ENCODE measurements around the gene C11orf68. TPM values are rescaled to one million over a fixed set of nuclear protein-coding genes. Genes with fewer than 3 reads are reported as not detected.

The C11orf68 gene
- polyA plus RNA-seq, 3 donors, result 21.8 to 31.5 (median 22.8) TPM

DNA sequence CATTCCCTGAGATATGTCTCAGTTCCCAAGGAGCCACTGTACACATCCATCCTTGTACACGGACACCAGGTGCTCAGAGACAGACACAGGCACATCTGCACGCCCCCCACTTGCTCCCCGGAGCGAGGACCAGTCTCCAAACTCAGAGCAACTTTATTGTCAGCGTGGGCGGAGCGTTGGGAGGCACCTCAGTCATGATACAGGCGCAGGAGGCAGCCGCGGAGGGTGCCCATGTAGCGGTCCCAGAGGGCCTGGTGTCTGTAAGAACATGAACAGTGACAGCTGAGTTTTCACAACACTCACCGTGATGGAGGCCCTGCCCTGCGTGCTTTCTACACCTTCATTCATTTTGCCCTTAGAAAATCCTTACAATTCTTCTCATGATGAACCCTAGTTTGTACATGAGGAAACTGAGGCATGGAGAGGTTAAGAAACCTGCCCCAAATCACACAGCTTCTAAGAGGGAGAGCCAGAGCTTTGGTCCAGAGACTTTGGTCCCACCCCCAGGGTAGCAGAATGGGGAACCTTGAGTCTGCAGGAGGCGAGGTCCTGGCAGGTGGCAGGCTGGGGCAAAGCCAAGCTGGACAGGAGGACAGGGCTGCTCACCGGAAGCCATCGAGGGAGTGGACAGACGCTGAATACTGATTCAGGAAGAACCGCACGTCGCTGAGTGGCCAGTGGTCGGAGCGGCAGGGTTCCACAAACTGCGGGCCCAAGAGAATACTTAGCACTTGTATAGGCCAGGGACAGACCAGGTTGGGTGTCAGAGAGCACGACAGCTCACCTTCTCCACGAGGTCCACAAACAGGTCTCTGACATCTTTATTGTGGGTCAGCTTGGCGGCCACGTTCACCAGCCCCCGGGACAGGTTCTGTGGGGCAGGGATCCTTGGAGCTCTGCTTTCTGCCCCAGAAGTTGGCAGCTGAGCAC, 34.8 kb downstream of the C11orf68 start:
- no peaks in the 10 kb centered on the region for H3K27me3 Mint-ChIP-seq (ENCODE audit: low read depth in 3 of 3)
- H3K4me1 Mint-ChIP-seq, result peaks cover 42% of the 10 kb centered on the region
- H3K36me3 ChIP-seq (replicated peaks in 1 of 2; ENCODE audit: control insufficient read depth in 1 of 2, insufficient read depth in 2 of 2, low read length in 2 of 2), result peaks cover 36 to 46% of the 10 kb centered on the region in 2 donors
- no peaks in the 10 kb centered on the region for H3K9me3 ChIP-seq (replicated peaks in 1 of 2; ENCODE audit: control insufficient read depth in 1 of 2, insufficient read depth in 1 of 2, low read length in 2 of 2)
- WGBS (ENCODE audit: insufficient coverage), result 93% methylated on average over 22 of the region's 28 CpGs
- no peak overlapping the region for H3K9ac ChIP-seq (ENCODE audit: insufficient read depth, low read length, poor library complexity, severe bottlenecking)
- H3K79me2 ChIP-seq (ENCODE audit: insufficient read depth, low read length), result peaks cover 22% of the 10 kb centered on the region
- H3K4me3 ChIP-seq (replicated peaks in 1 of 3; ENCODE audit: low read depth in 2 of 3, low read length in 3 of 3), result no peak overlapping the region
- no peak for DNase-seq
- H3K27ac Mint-ChIP-seq, result peak overlapping the region in 5 of 7 donors; percentile 54 to 79 (median 71)
- no peak overlapping the region for H3K4me2 ChIP-seq (replicated peaks; ENCODE audit: extremely low read depth, low read length, poor library complexity, severe bottlenecking)
- H3K4me1 ChIP-seq (ENCODE audit: control insufficient read depth in 1 of 2, insufficient read depth in 2 of 2, low read length in 2 of 2), result peaks cover 28 to 49% of the 10 kb centered on the region in 2 donors
- intact Hi-C loops (cut with micrococcal nuclease), result loop anchor here (1.0 to 5.0 kb wide), 2 partner anchors 103 to 105 kb away; no protein-coding TSS in a partner anchor
- peaks cover 15% of the 10 kb centered on the region for H4K20me1 ChIP-seq (ENCODE audit: insufficient read depth, low read length)
- peaks cover 44 to 56% of the 10 kb centered on the region in 2 donors for H3K36me3 Mint-ChIP-seq
- H2AFZ ChIP-seq (ENCODE audit: insufficient read depth, low read depth, low read length, poor library complexity, severe bottlenecking), result no peak overlapping the region
- no peak overlapping the region for H3K4me3 Mint-ChIP-seq
- peaks cover 0 to 2% (median 0%) of the 10 kb centered on the region in 7 donors for H3K9me3 Mint-ChIP-seq
- H3K27me3 ChIP-seq (ENCODE audit: control insufficient read depth in 2 of 2, insufficient read depth in 2 of 2, low read length in 2 of 2), result no peaks in the 10 kb centered on the region
- H3K27ac ChIP-seq (ENCODE audit: low read depth in 1 of 2, low read length in 2 of 2), result no peak overlapping the region
- TF ChIP-seq, protein P1, sequence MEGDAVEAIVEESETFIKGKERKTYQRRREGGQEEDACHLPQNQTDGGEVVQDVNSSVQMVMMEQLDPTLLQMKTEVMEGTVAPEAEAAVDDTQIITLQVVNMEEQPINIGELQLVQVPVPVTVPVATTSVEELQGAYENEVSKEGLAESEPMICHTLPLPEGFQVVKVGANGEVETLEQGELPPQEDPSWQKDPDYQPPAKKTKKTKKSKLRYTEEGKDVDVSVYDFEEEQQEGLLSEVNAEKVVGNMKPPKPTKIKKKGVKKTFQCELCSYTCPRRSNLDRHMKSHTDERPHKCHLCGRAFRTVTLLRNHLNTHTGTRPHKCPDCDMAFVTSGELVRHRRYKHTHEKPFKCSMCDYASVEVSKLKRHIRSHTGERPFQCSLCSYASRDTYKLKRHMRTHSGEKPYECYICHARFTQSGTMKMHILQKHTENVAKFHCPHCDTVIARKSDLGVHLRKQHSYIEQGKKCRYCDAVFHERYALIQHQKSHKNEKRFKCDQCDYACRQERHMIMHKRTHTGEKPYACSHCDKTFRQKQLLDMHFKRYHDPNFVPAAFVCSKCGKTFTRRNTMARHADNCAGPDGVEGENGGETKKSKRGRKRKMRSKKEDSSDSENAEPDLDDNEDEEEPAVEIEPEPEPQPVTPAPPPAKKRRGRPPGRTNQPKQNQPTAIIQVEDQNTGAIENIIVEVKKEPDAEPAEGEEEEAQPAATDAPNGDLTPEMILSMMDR (IDR thresholded peaks at IDR 0.05), result no peak

DNA sequence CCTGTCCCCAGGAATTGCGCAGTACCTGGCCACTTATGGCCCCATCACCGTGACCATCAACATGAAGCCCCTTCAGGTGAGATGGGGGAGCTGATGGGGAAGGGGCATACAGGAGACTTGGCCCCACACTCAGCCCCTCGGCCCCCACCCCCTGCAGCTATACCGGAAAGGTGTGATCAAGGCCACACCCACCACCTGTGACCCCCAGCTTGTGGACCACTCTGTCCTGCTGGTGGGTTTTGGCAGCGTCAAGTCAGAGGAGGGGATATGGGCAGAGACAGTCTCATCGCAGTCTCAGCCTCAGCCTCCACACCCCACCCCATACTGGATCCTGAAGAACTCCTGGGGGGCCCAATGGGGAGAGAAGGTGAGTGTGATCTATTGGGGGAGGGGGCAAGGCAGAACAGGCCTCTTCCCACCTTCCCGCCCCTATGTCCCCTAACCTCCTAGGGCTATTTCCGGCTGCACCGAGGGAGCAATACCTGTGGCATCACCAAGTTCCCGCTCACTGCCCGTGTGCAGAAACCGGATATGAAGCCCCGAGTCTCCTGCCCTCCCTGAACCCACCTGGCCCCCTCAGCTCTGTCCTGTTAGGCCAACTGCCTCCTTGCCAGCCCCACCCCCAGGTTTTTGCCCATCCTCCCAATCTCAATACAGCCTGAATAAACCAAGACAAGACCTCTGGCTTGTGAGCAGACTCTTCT, 35.7 kb downstream of the C11orf68 start:
- Mint-ChIP-seq H3K27ac (peak overlapping the region in 1 of 7 donors; percentile 25), H3K27me3 (ENCODE audit: low read depth in 3 of 3) (peaks cover 0 to 2% (median 0%) of the 10 kb centered on the region in 3 donors), H3K4me3 (no peak overlapping the region), H3K9me3 (peaks cover 0 to 2% (median 0%) of the 10 kb centered on the region in 7 donors), H3K36me3 (peaks cover 44 to 56% of the 10 kb centered on the region in 2 donors), H3K4me1 (peaks cover 40% of the 10 kb centered on the region)
- WGBS (ENCODE audit: insufficient coverage), result 92% methylated on average over 7 of the region's 13 CpGs
- H3K4me2 ChIP-seq (replicated peaks; ENCODE audit: extremely low read depth, low read length, poor library complexity, severe bottlenecking), result no peak overlapping the region
- H3K9ac ChIP-seq (ENCODE audit: insufficient read depth, low read length, poor library complexity, severe bottlenecking), result no peak overlapping the region
- H3K9me3 ChIP-seq (replicated peaks in 1 of 2; ENCODE audit: control insufficient read depth in 1 of 2, insufficient read depth in 1 of 2, low read length in 2 of 2), result no peaks in the 10 kb centered on the region
- no peak overlapping the region for H3K4me3 ChIP-seq (replicated peaks in 1 of 3; ENCODE audit: low read depth in 2 of 3, low read length in 3 of 3)
- H3K36me3 ChIP-seq (replicated peaks in 1 of 2; ENCODE audit: control insufficient read depth in 1 of 2, insufficient read depth in 2 of 2, low read length in 2 of 2), result peaks cover 36 to 46% of the 10 kb centered on the region in 2 donors
- intact Hi-C loops (cut with micrococcal nuclease), result loop anchor here in 1 of 2 donors (5.0 kb wide), 1 partner anchor 104 kb away; no protein-coding TSS in a partner anchor
- H2AFZ ChIP-seq (ENCODE audit: insufficient read depth, low read depth, low read length, poor library complexity, severe bottlenecking), result no peak overlapping the region
- H3K27ac ChIP-seq (ENCODE audit: low read depth in 1 of 2, low read length in 2 of 2), result no peak overlapping the region
- TF ChIP-seq, protein P1 (IDR thresholded peaks at IDR 0.05), result no peak
- H4K20me1 ChIP-seq (ENCODE audit: insufficient read depth, low read length), result peaks cover 15% of the 10 kb centered on the region
- H3K79me2 ChIP-seq (ENCODE audit: insufficient read depth, low read length), result peaks cover 22% of the 10 kb centered on the region
- no peaks in the 10 kb centered on the region for H3K27me3 ChIP-seq (ENCODE audit: control insufficient read depth in 2 of 2, insufficient read depth in 2 of 2, low read length in 2 of 2)
- H3K4me1 ChIP-seq (ENCODE audit: control insufficient read depth in 1 of 2, insufficient read depth in 2 of 2, low read length in 2 of 2), result peaks cover 23 to 43% of the 10 kb centered on the region in 2 donors
- no peak for DNase-seq

Data from CD14-positive monocyte (primary cell).